Measurements from ENCODE around the gene KRTAP1-4. TPM values are rescaled to one million over a fixed set of nuclear protein-coding genes. Genes with fewer than 3 reads are reported as not detected.
"Not testable (repeated sequence)": the region's sequence is repeated elsewhere in the genome, so short reads cannot be mapped to it uniquely, and the experiment has no call there.

KRTAP1-4 gene
- total RNA-seq, 3 donors from 2014 or later (not counting 1 experiment from before 2014, with no cell fraction given): not detected

DNA sequence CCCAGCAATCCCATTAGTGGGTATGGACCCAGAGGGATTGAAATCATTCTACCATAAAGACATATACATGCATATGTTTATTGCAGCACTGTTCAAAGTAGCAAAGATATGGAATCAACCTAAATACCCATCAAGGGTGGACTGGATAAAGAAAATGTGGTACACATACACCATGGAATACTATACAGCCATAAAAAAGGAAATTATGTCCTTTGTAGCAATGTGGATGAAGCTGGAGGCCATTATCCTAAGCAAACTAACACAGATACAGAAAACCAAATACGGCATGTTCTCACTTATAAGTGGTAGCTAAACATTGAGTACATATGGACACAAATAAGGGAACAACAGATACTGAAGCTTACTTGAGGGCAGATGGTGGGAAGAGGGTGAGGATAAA is 27.6 kb upstream of the KRTAP1-4 start:
- H3K4me1 ChIP-seq (ENCODE audit: control insufficient read depth, insufficient read depth, low read length): no peaks in the 10 kb centered on the region
- H3K36me3 Mint-ChIP-seq: no peaks in the 10 kb centered on the region
- H3K4me1 Mint-ChIP-seq: no peaks in the 10 kb centered on the region
- H3K27ac ChIP-seq (ENCODE audit: low read length): no peak overlapping the region
- no peaks in the 10 kb centered on the region for H3K36me3 ChIP-seq (ENCODE audit: control insufficient read depth, insufficient read depth, low read length)
- H3K27me3 ChIP-seq (ENCODE audit: control insufficient read depth, insufficient read depth, low read length): no peaks in the 10 kb centered on the region
- intact Hi-C loops (cut with micrococcal nuclease): no loop called here
- TF ChIP-seq, protein P1, sequence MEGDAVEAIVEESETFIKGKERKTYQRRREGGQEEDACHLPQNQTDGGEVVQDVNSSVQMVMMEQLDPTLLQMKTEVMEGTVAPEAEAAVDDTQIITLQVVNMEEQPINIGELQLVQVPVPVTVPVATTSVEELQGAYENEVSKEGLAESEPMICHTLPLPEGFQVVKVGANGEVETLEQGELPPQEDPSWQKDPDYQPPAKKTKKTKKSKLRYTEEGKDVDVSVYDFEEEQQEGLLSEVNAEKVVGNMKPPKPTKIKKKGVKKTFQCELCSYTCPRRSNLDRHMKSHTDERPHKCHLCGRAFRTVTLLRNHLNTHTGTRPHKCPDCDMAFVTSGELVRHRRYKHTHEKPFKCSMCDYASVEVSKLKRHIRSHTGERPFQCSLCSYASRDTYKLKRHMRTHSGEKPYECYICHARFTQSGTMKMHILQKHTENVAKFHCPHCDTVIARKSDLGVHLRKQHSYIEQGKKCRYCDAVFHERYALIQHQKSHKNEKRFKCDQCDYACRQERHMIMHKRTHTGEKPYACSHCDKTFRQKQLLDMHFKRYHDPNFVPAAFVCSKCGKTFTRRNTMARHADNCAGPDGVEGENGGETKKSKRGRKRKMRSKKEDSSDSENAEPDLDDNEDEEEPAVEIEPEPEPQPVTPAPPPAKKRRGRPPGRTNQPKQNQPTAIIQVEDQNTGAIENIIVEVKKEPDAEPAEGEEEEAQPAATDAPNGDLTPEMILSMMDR (IDR thresholded peaks at IDR 0.05): no peak
- H3K4me3 Mint-ChIP-seq: no peak overlapping the region
- H3K27ac Mint-ChIP-seq: no peak overlapping the region
- no peak overlapping the region for H3K4me3 ChIP-seq (ENCODE audit: low read length)
- peaks cover 18 to 59% of the 10 kb centered on the region in 2 donors for H3K27me3 Mint-ChIP-seq (ENCODE audit: low read depth in 2 of 2)
- H3K9me3 Mint-ChIP-seq: peaks cover 2 to 3% of the 10 kb centered on the region in 2 donors
- ATAC-seq: no peak
- H3K9me3 ChIP-seq (ENCODE audit: control insufficient read depth, insufficient read depth, low read length): no peaks in the 10 kb centered on the region
- DNase-seq: no peak
- 83% methylated on average over 1 of the region's 1 CpG for WGBS (ENCODE audit: insufficient coverage)

DNA sequence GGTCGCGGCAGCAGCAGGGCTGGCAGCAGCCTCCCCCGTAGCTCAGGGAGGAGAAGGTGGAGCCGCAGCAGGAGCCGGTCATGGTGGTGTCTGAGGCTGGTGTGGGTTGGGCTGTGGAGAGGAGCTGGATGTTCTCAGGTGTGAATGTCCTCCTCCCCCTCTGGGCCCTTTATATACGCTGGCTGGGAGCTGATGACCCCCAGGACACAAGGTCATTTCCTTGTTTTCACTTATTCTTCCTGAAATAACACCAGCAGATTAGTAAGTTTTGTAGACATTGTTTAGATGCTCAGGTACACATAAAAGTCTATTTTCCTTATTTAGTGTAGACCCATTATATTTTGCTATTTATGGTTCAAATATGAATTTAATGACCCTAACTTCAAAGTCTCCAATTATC is 25.1 kb upstream of the KRTAP1-4 start, which contains the start of gene KRTAP2-2:
TSS of gene KRTAP2-2 (minus strand) at position 101 of the 400 bp plus-strand sequence. CDS start at position 82, 19 bp downstream.
- H3K27ac ChIP-seq (ENCODE audit: low read length); H3K36me3 ChIP-seq (ENCODE audit: control insufficient read depth, insufficient read depth, low read length); H3K9me3 Mint-ChIP-seq; H3K4me1 ChIP-seq (ENCODE audit: control insufficient read depth, insufficient read depth, low read length); H3K27me3 ChIP-seq (ENCODE audit: control insufficient read depth, insufficient read depth, low read length); intact Hi-C loops (cut with micrococcal nuclease); H3K4me3 Mint-ChIP-seq; H3K4me1 Mint-ChIP-seq; H3K4me3 ChIP-seq (ENCODE audit: low read length); DNase-seq; H3K27ac Mint-ChIP-seq; H3K9me3 ChIP-seq (ENCODE audit: control insufficient read depth, insufficient read depth, low read length); ATAC-seq; H3K36me3 Mint-ChIP-seq: not testable (repeated sequence)
- no CpG with 5 or more reads among the region's 6 CpGs for WGBS (ENCODE audit: insufficient coverage)
- peaks cover 16 to 50% of the 10 kb centered on the region in 2 donors for H3K27me3 Mint-ChIP-seq (ENCODE audit: low read depth in 2 of 2)

- H3K9me3 Mint-ChIP-seq; ATAC-seq; DNase-seq; H3K4me3 ChIP-seq (ENCODE audit: low read length); H3K36me3 Mint-ChIP-seq; H3K36me3 ChIP-seq (ENCODE audit: control insufficient read depth, insufficient read depth, low read length); H3K27ac Mint-ChIP-seq; intact Hi-C loops (cut with micrococcal nuclease); H3K27ac ChIP-seq (ENCODE audit: low read length); H3K27me3 ChIP-seq (ENCODE audit: control insufficient read depth, insufficient read depth, low read length); H3K4me1 Mint-ChIP-seq; H3K9me3 ChIP-seq (ENCODE audit: control insufficient read depth, insufficient read depth, low read length); H3K4me3 Mint-ChIP-seq; H3K4me1 ChIP-seq (ENCODE audit: control insufficient read depth, insufficient read depth, low read length): not testable (repeated sequence)
- H3K27me3 Mint-ChIP-seq (ENCODE audit: low read depth in 2 of 2): peaks cover 16 to 53% of the 10 kb centered on the region in 2 donors
- WGBS (ENCODE audit: insufficient coverage): 85% methylated on average over 7 of the region's 9 CpGs
These were observed 24.6 kb upstream of the KRTAP1-4 start for GRCh38 chr17:41054556-41054955.

GRCh38 chr17:41054025-41054424 is 24.0 kb upstream of the KRTAP1-4 start:
- no peak for DNase-seq
- Mint-ChIP-seq H3K36me3 (no peaks in the 10 kb centered on the region), H3K4me3 (no peak overlapping the region), H3K27me3 (ENCODE audit: low read depth in 2 of 2) (peaks cover 13 to 49% of the 10 kb centered on the region in 2 donors), H3K4me1 (no peaks in the 10 kb centered on the region), H3K9me3 (peaks cover 2 to 3% of the 10 kb centered on the region in 2 donors), H3K27ac (no peak overlapping the region)
- Histone ChIP-seq H3K4me3 (ENCODE audit: low read length) (no peak overlapping the region), H3K27ac (ENCODE audit: low read length) (no peak overlapping the region), H3K36me3 (ENCODE audit: control insufficient read depth, insufficient read depth, low read length) (no peaks in the 10 kb centered on the region), H3K4me1 (ENCODE audit: control insufficient read depth, insufficient read depth, low read length) (no peaks in the 10 kb centered on the region), H3K27me3 (ENCODE audit: control insufficient read depth, insufficient read depth, low read length) (no peaks in the 10 kb centered on the region), H3K9me3 (ENCODE audit: control insufficient read depth, insufficient read depth, low read length) (no peaks in the 10 kb centered on the region)
- ATAC-seq: no peak
- intact Hi-C loops (cut with micrococcal nuclease): no loop called here
- TF ChIP-seq, protein P1 (IDR thresholded peaks at IDR 0.05): no peak
- WGBS (ENCODE audit: insufficient coverage): 89% methylated on average over 4 of the region's 4 CpGs
